AG04450 (cell line): ENCODE results near the gene IFIT5. TPM values are rescaled to one million over a fixed set of nuclear protein-coding genes. Genes with fewer than 3 reads are reported as not detected.

Source experiments
- CTCF ChIA-PET: fragments of 300-600, 350-600 bp; formaldehyde crosslinking; extraction: SDS; loops from one replicate; lab custom pipeline; 2022; ENCODE audit warnings: antibody characterized with exemption, inconsistent platforms; lab: Charles Lee
- POLR2A ChIA-PET: fragments of 350-600 bp; formaldehyde crosslinking; extraction: SDS; loops from one replicate; lab custom pipeline; 2021; ENCODE audit warnings: antibody characterized with exemption, inconsistent platforms; lab: Yijun Ruan, JAX
- DNase-seq: peaks from one replicate; pipeline ENCODE4 v3.0.0-alpha.2; 2011; ENCODE audit warnings: low read depth, low spot score
- H3K27ac ChIP-seq: one replicate; pipeline ENCODE4 v1.5.1; 2012; ENCODE audit warnings: low read depth, low read length, control low read depth
- H3K27me3 ChIP-seq: one replicate; pipeline ENCODE4 v1.6.0; 2012; ENCODE audit warnings: low read length; ENCODE audit not compliant: control insufficient read depth, insufficient read depth
- H3K4me3 ChIP-seq: 2 replicates; pipeline ENCODE4 v1.5.1; 2011; ENCODE audit warnings: mild to moderate bottlenecking, low read depth, low read length, control low read depth
- H3K9me3 ChIP-seq: 2 replicates; pipeline ENCODE4 v1.5.1; 2012; ENCODE audit warnings: low read length; ENCODE audit not compliant: control insufficient read depth, insufficient read depth
- polyA plus RNA-seq: library from polyadenylated mRNA; depleted of rRNA; stranded (reverse); fragments of >200 nt; gene quantifications from 2 replicates; pipeline ENCODE4 v1.2.3, GENCODE V29; 2011
- TF ChIP-seq, protein P1 (sequence below): IDR thresholded peaks from 2 replicates; pipeline ENCODE4 v1.5.1; 2011; ENCODE audit warnings: low read depth, low read length, control low read depth, inconsistent platforms

The IFIT5 gene
- polyA plus RNA-seq, 1 experiment, result 14.9 TPM

DNA sequence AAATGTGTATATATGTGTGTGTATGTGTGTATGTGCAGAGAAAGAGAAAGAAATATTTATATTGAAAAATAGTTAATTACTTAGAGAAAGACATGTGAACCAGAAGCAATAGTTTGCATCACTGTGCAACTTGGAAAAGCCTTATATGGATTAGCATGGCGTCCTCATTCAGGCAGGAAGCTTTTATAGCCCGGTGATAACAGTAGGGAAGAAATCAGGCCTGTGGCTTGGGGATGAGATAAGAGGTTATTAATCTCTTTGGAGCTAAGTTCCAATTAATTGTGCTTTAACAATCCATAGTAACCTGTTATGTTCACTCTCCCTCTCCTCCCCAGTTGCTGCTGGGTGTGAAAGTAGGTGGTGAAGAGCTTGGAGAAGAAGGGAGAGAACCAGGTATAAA, 36.5 kb downstream of the IFIT5 start:
- Histone ChIP-seq H3K9me3 (no peaks in the 10 kb centered on the region), H3K27me3 (no peaks in the 10 kb centered on the region), H3K4me3 (no peak overlapping the region), H3K27ac (no peak overlapping the region)
- ChIA-PET CTCF (no interaction called here), POLR2A (no interaction called here)
- TF ChIP-seq, protein P1, sequence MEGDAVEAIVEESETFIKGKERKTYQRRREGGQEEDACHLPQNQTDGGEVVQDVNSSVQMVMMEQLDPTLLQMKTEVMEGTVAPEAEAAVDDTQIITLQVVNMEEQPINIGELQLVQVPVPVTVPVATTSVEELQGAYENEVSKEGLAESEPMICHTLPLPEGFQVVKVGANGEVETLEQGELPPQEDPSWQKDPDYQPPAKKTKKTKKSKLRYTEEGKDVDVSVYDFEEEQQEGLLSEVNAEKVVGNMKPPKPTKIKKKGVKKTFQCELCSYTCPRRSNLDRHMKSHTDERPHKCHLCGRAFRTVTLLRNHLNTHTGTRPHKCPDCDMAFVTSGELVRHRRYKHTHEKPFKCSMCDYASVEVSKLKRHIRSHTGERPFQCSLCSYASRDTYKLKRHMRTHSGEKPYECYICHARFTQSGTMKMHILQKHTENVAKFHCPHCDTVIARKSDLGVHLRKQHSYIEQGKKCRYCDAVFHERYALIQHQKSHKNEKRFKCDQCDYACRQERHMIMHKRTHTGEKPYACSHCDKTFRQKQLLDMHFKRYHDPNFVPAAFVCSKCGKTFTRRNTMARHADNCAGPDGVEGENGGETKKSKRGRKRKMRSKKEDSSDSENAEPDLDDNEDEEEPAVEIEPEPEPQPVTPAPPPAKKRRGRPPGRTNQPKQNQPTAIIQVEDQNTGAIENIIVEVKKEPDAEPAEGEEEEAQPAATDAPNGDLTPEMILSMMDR, result no peak
- no peak for DNase-seq

DNA sequence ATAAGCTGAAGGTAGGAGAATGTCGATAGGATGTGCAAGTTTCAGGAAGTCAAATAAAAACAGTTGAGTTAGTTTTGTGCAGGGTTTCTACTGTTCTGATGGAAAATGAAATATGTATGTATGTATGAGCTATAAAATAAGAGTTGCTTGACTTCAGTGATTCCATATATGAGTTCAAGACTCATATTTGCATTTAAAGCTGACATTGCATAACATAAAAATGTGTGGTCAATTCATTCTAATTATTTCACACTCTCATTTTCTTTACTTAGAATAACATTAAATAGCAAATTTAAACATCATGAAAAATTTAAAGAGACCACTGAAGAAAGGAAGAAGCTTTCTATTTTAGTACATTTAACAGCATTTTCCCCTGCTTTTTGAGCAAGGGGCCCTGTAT, 37.8 kb downstream of the IFIT5 start:
- no peak overlapping the region for H3K4me3 ChIP-seq
- ChIA-PET CTCF (interaction anchor here (0.6 kb wide), 1 partner anchor 84 kb away, joined by 4 read pairs; no protein-coding TSS in a partner anchor), POLR2A (no interaction called here)
- no peak for DNase-seq
- H3K27me3 ChIP-seq, result no peaks in the 10 kb centered on the region
- H3K27ac ChIP-seq, result no peak overlapping the region
- no peaks in the 10 kb centered on the region for H3K9me3 ChIP-seq
- TF ChIP-seq, protein P1, result no peak

DNA sequence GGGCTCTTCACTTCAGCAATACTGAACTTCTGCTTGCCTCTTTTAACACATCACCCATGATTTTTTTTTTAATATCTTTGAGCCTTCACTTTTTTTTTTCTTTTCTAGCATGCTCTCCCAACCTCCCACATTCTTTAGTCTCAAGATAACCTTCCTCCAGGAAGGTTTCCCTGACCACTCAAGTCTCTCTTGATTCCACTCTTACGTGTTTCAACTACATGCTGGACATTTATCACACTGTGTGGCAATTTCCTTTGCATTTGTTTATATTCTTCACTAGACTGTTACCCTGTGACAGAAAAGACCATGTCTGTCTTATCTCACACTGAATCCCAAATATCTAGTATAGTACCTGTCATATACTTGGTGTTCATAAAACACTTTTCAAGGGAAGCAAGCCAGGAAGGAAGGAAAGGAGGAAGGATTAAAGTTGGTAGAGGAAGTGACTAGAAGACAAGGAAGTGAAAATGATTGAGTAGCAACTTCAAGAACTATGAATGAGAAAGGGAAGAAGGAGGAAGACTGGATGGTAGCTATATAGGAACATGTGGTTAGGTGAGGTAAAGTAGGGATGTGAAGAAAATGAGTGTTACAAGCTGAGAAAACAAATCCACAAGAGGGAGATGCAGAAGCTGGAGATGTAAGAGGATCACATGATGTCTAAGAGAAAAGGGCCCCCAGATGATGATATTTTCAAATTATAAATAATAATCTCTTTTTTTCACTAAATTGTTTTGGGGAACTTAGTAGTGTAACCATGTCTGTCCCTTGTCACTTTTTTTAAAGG, 40.4 kb downstream of the IFIT5 start:
- CTCF ChIA-PET, result no interaction called here
- no peak for DNase-seq
- Histone ChIP-seq H3K4me3 (no peak overlapping the region), H3K27ac (no peak overlapping the region), H3K27me3 (no peaks in the 10 kb centered on the region), H3K9me3 (no peaks in the 10 kb centered on the region)
- TF ChIP-seq, protein P1, result no peak
- POLR2A ChIA-PET, result no interaction called here

DNA sequence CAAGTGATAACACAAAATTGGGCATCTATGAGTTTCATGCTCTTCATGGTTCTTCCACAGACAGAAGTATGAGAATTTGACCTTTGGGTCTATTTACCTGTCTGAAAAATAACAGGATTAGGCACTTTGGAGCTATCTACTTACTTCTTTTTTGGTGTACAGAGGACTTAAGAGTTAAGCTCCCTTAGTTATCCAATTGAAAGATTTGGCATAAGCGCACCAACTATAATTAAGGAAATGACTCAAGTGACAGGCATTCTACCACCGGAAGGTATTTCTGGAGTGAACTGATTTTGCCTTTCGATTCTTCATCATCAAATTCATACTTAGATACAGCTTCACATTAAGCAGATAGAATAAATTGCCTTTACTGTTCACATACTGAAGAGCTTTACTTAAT, 43.9 kb downstream of the IFIT5 start:
- no peak overlapping the region for H3K4me3 ChIP-seq
- CTCF ChIA-PET, result interaction anchor here (2.0 kb wide), 1 partner anchor 9 kb away, joined by 10 read pairs; no protein-coding TSS in a partner anchor

DNA sequence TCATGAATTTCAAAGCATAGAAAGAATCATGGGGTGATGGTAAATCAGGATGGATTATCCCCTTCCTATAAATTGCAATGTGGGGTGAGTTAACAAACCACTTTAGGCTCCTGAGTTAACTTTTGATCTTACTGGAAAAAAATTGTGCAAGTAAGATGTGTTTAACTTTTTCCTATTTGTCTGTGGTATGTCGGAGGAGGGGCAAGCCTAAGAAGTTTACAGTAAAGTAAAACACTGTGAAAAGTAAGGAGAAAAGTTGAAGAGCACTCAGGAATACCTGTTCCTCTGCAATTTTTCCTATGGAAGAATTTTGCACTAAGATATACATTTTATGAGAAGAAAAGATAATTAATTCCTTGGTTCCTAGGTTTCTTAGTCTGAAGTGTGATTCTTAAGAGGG, 44.4 kb downstream of the IFIT5 start:
- no peak overlapping the region for H3K4me3 ChIP-seq
- no peak for DNase-seq
- H3K27me3 ChIP-seq, result no peaks in the 10 kb centered on the region
- CTCF ChIA-PET, result interaction anchor here (0.6 to 2.0 kb wide), 2 partner anchors 8 to 28 kb away, joined by 3 to 10 read pairs; no protein-coding TSS in a partner anchor
- POLR2A ChIA-PET, result no interaction called here
- H3K27ac ChIP-seq, result no peak overlapping the region
- H3K9me3 ChIP-seq, result no peaks in the 10 kb centered on the region
- TF ChIP-seq, protein P1, result no peak

More for the DNA sequence above, 43.9 kb downstream of the IFIT5 start:
- DNase-seq, result no peak
- Histone ChIP-seq H3K27me3 (no peaks in the 10 kb centered on the region), H3K9me3 (no peaks in the 10 kb centered on the region), H3K27ac (no peak overlapping the region)
- POLR2A ChIA-PET, result no interaction called here
- TF ChIP-seq, protein P1, result no peak
